ENCODE data around the gene FAM3B.

DNA sequence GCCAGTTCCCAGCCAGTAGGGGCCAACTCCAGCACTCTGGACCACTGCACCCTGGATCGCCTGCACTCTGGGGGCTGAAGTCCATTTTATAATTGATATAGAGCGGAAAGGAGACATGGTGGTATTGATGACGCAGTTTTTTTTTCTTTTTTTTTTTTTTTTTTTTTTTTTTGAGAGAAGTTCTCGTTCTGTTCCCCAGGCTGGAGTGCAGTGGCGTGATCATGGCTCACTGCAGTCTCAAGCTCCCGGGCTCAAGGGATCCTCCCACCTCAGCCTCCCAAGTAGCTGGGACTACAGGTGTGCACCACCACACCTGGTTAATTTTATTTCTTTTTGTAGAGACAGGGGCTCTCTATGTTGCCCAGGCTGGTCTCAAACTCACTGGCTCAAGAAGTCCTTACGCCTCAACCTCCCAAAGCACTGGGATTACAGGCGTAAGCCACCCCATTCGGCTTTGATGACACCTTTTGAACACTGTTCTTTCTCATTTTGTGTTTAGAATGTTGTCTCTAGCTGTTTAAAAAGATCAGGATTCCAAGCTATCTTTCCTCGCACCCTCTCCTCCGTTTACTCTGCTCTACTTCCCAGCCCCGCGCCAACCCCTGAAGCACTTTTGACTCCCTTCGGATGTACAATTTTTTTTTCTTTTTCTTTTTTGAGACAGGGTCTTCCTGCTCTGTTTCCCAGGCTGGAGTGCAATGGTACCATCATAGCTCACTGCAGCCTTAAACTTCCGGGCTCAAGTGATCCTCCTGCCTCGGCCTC, 46.2 kb downstream of the FAM3B start:
- TF ChIP-seq SP1 (IDR thresholded peaks at IDR 0.05): no peak
- TF ChIP-seq NFRKB (IDR thresholded peaks at IDR 0.05): no peak
- TF ChIP-seq ELF4 (IDR thresholded peaks at IDR 0.05): no peak

Data from HEK293T (cell line).